GM06990 (cell line): ENCODE measurements around the gene PTPRC.

Experiments used
- DNase-seq: peaks from one replicate; pipeline ENCODE4 v3.0.0-alpha.2; 2011; ENCODE audit not compliant: insufficient read length; ENCODE audit errors: extremely low read depth
- H3K27me3 ChIP-seq: replicated peaks from 2 replicates; pipeline ENCODE4 v1.6.0; 2011; ENCODE audit warnings: low read length; ENCODE audit not compliant: control insufficient read depth, insufficient read depth
- H3K36me3 ChIP-seq: 2 replicates; pipeline ENCODE4 v1.5.1; 2011; ENCODE audit warnings: low read length; ENCODE audit not compliant: control insufficient read depth, insufficient read depth
- H3K4me3 ChIP-seq: replicated peaks from 2 replicates; pipeline ENCODE4 v1.5.1; 2011; ENCODE audit warnings: low read depth, mild to moderate bottlenecking, control low read depth, low read length
- CTCF ChIP-seq: IDR thresholded peaks from 2 replicates; pipeline ENCODE4 v1.5.1; 2011; ENCODE audit warnings: low read length, control low read depth, mild to moderate bottlenecking, inconsistent platforms; ENCODE audit not compliant: insufficient read depth, poor library complexity, severe bottlenecking

PTPRC gene

GRCh38 chr1:198622001-198622400, 16.8 kb upstream of the PTPRC start:
- no peaks in the 10 kb centered on the region for H3K27me3 ChIP-seq
- no peak for TF ChIP-seq CTCF
- DNase-seq, result no peak
- H3K36me3 ChIP-seq, result no peaks in the 10 kb centered on the region
- peak overlapping the region; percentile 6; the same call in 1 of the 2 replicates for H3K4me3 ChIP-seq

DNA sequence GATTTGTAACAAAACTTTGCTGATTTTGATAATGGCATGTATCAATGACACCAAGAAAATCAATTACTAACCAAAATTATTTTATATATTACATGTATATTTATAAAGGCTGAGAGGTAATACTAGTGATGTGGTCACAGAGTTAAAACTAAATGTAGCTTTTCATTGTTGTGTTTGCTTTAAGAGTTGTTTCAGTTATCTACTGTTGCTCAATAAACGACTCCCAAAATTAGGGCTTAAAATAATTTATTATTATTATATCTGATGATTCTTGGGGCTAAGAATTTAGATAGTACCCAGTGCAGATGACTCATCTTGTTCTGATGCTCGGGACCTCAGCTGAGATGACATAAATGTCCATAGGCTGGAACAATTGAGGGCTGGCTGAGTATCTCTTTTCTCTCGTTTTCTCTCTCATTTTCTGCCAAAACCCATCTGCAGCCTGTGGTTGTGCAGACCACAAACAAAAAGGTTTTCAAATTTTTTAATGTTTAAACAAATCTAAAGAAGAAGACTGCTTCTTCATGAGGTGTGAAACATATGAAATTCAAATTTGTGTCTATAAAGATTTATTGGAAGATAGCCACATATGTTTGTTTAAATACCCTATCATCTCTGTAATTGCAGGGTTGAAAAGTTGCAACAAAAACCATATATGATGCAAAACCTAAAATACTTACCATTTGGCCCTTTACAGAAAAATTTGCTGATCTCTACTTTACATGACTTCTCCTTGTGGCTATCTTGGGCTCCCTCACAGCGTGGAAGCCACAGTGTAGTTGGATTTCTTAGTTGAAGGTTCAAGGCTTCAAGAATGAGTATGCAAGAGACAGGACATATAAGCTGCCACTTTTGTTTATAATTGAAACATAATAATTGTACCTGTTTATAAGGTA, 14.8 kb upstream of the PTPRC start:
- no peak overlapping the region for H3K4me3 ChIP-seq
- DNase-seq, result peak; percentile 54
- no peaks in the 10 kb centered on the region for H3K27me3 ChIP-seq
- H3K36me3 ChIP-seq, result no peaks in the 10 kb centered on the region
- TF ChIP-seq CTCF, result no peak

GRCh38 chr1:198624648-198624980, 14.2 kb upstream of the PTPRC start:
- TF ChIP-seq CTCF, result no peak
- no peaks in the 10 kb centered on the region for H3K27me3 ChIP-seq
- H3K36me3 ChIP-seq, result no peaks in the 10 kb centered on the region
- H3K4me3 ChIP-seq, result no peak overlapping the region
- DNase-seq, result no peak

GRCh38 chr1:198627436-198628066, 11.3 kb upstream of the PTPRC start:
- DNase-seq, result no peak
- Histone ChIP-seq H3K4me3 (no peak overlapping the region), H3K27me3 (no peaks in the 10 kb centered on the region), H3K36me3 (no peaks in the 10 kb centered on the region)
- no peak for TF ChIP-seq CTCF

DNA sequence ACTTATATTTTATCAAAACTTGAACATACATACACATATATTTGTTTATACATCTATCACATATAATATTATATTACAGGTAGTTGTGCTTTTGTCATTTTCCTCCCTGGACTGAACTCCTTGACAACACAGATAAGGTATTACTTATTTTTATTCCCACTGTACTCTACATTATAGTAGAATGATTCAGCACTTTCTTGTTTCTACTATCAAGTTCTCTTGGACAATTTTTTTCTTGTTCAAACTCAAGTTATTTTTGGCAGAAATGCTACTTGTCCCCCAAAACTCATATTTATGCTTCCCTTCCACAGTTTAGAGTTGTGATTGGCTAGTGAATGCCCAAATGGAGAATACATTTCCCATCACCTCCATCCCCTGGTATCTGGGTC, 10.8 kb upstream of the PTPRC start:
- H3K27me3 ChIP-seq, result no peaks in the 10 kb centered on the region
- no peaks in the 10 kb centered on the region for H3K36me3 ChIP-seq
- H3K4me3 ChIP-seq, result no peak overlapping the region
- no peak for TF ChIP-seq CTCF
- DNase-seq, result no peak
